Measurements from ENCODE around the gene USP48. TPM values are rescaled to one million over a fixed set of nuclear protein-coding genes. Genes with fewer than 3 reads are reported as not detected.

USP48 gene
- total and polyA plus RNA-seq, 2 of the 8 experiments (the other 6 are each of a cell fraction or from before 2014, with no cell fraction given), result 12.8 to 83.5 TPM

- H2AK5ac ChIP-seq (ENCODE audit: low read depth, low read length), result no peak overlapping the region
- H2BK120ac ChIP-seq (replicated peaks; ENCODE audit: low read depth, low read length), result no peak overlapping the region
- H3K27ac ChIP-seq (ENCODE audit: low read depth, low read length), result no peak overlapping the region
- 87% methylated on average over 10 of the region's 10 CpGs; no CpG with 5 or more reads in 1 of the 2 experiments for WGBS, 2 experiments (ENCODE audit: extremely low coverage in 1 of 2, insufficient coverage in 1 of 2, insufficient read length in 1 of 2, insufficient replicate concordance in 2 of 2, low coverage in 1 of 2, low lambda C conversion rate in 2 of 2, missing lambda C conversion rate in 1 of 2)
- no peak overlapping the region for H3K4me3 ChIP-seq (ENCODE audit: extremely low read depth in 1 of 4, insufficient read depth in 2 of 4, low read depth in 3 of 4, low read length in 4 of 4)
- no peak overlapping the region for H2BK20ac ChIP-seq (ENCODE audit: low read length)
- H3K56ac ChIP-seq (replicated peaks; ENCODE audit: insufficient read length, low read depth, low read length), result no peak overlapping the region
- no peak overlapping the region for H2BK12ac ChIP-seq (ENCODE audit: low read depth, low read length)
- H4K20me1 ChIP-seq (replicated peaks in 1 of 2; ENCODE audit: control insufficient read depth in 1 of 2, insufficient read depth in 2 of 2, low read length in 2 of 2), result peaks cover 10 to 13% of the 10 kb centered on the region in 2 experiments
- POLR2A ChIA-PET (ENCODE audit: partially characterized antibody), result interaction anchor here (0.6 to 1.6 kb wide), 4 partner anchors 12 to 200 kb away, joined by 3 to 4 read pairs (median 4); no protein-coding TSS in a partner anchor
- no peak overlapping the region for H4K5ac ChIP-seq (ENCODE audit: insufficient read length, low read depth, low read length)
- peaks cover 13 to 96% of the 10 kb centered on the region in 2 experiments for H3K79me2 ChIP-seq (ENCODE audit: control insufficient read depth in 1 of 2, insufficient read depth in 2 of 2, low read length in 2 of 2)
- H3K18ac ChIP-seq (ENCODE audit: extremely low read depth, low read length), result no peak overlapping the region
- CTCF ChIA-PET (ENCODE audit: partially characterized antibody), result interaction anchor here (0.8 to 1.7 kb wide), 3 partner anchors 15 to 34 kb away, joined by 3 to 6 read pairs (median 3); no protein-coding TSS in a partner anchor
- H4K91ac ChIP-seq (replicated peaks; ENCODE audit: insufficient read length, low read length), result no peak overlapping the region
- TF ChIP-seq TCF12 (IDR thresholded peaks at IDR 0.05; ENCODE audit: low read depth, low read length) (no peak), HDAC2 (IDR thresholded peaks at IDR 0.05; ENCODE audit: borderline replicate concordance in 1 of 2, low read depth in 2 of 2, low read length in 2 of 2) (no peak)
- H3K23ac ChIP-seq (ENCODE audit: insufficient read length), result no peak overlapping the region
- H4K8ac ChIP-seq (ENCODE audit: extremely low read depth, insufficient read depth, low read length), result no peak overlapping the region
- H3K4me1 ChIP-seq (replicated peaks in 1 of 4; ENCODE audit: control insufficient read depth in 3 of 4, insufficient read depth in 4 of 4, low read length in 3 of 4), result peaks cover 2 to 9% (median 6%) of the 10 kb centered on the region in 4 experiments
- H2BK5ac ChIP-seq (ENCODE audit: low read depth, low read length), result no peak overlapping the region
- no peak overlapping the region for H3K14ac ChIP-seq (ENCODE audit: insufficient read length)
- H3K4me2 ChIP-seq (ENCODE audit: insufficient read depth in 1 of 2, low read depth in 2 of 2, low read length in 2 of 2), result no peak overlapping the region
- no peaks in the 10 kb centered on the region for H3K23me2 ChIP-seq (ENCODE audit: low read depth, low read length)
- no peak overlapping the region for H3K4ac ChIP-seq (replicated peaks; ENCODE audit: insufficient read length, low read depth, low read length)
- peaks cover 11% of the 10 kb centered on the region for H3K79me1 ChIP-seq (ENCODE audit: low read depth, low read length)
- FAIRE-seq (no peak), DNase-seq (ENCODE audit: low read depth in 1 of 2, low spot score in 2 of 2) (no peak)
- H3K36me3 ChIP-seq (ENCODE audit: control insufficient read depth in 2 of 4, insufficient read depth in 4 of 4, low read length in 3 of 4), result no peaks in the 10 kb centered on the region
- H3K27me3 ChIP-seq (replicated peaks in 1 of 4; ENCODE audit: control insufficient read depth in 3 of 4, extremely low read depth in 1 of 4, insufficient read depth in 3 of 4, low read length in 3 of 4), result no peaks in the 10 kb centered on the region
- H3K9ac ChIP-seq (replicated peaks in 1 of 4; ENCODE audit: extremely low read depth in 1 of 4, low read depth in 3 of 4, low read length in 3 of 4), result no peak overlapping the region
- no peak overlapping the region for H2AFZ ChIP-seq (ENCODE audit: low read length)
- no peaks in the 10 kb centered on the region for H3K9me3 ChIP-seq (ENCODE audit: insufficient read depth in 2 of 2, low read depth in 1 of 2, low read length in 1 of 2)
- H2BK15ac ChIP-seq (ENCODE audit: low read length), result no peak overlapping the region
These were observed 19.7 kb downstream of the USP48 start for GRCh38 chr1:21763236-21763635.
